ENCODE measurements around the gene IRF1.
"Not testable (repeated sequence)": the region's sequence is repeated elsewhere in the genome, so short reads cannot be mapped to it uniquely, and the experiment has no call there.

IRF1 gene

DNA sequence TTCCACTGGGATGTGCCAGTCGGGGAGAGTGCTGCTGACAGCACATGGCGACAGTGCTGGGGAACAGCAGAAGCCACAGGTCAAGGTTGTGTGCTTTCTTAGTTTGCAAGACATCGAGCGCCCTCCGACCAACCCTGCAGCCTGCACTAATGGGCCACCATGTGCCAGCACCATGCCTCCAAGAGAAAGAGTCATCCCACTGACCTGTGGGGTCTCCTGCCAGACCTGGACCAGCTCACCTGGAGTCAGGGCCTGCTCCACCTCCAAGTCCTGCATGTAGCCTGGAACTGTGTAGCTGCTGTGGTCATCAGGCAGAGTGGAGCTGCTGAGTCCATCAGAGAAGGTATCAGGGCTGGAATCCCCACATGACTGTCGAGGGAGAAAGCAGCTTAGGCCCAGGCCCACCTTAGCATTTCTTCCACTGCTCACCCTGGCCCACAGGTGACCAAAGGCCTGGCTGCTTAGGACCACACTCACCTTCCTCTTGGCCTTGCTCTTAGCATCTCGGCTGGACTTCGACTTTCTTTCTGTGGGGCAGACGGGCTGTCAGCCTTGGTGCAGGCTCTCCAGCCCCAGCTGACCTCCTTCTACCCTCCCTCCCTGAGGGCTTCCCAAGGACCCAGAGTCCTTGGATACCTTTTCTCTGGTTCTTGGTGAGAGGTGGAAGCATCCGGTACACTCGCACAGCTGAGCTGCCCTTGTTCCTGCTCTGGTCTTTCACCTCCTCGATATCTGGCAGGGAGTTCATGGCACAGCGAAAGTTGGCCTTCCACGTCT, 4.1 kb downstream of the IRF1 start:
- DNase-seq = no peak

DNA sequence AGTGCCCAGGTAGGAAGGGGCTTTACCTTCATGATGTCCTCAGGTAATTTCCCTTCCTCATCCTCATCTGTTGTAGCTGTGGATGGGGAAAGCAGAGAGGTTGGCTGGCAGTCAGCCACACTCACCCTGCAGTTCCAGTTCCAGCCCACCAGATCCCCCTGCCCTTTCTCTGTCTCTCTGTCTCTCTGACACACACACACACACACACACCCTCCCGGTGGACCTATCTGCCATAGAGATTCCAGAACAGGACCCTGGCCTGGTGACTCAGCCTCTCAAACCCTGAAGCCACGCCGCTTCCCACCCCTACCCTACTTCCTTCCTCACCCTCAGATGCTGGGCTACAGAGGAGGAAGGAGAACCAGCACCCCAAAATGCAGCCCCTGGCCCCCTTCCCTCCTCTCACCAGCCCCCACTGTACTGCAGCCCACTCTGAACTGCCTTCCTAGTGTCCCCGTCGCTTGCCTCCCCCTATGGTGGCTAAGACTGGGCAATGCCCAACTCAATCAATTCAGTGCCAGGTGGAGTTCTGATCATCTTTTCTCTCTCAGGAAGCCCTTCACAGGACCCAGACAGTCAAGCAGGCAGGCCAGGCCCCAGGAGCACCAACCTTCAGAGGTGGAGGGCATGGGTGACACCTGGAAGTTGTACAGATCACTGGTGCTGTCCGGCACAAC, 4.8 kb downstream of the IRF1 start:
- no peak for DNase-seq

DNA sequence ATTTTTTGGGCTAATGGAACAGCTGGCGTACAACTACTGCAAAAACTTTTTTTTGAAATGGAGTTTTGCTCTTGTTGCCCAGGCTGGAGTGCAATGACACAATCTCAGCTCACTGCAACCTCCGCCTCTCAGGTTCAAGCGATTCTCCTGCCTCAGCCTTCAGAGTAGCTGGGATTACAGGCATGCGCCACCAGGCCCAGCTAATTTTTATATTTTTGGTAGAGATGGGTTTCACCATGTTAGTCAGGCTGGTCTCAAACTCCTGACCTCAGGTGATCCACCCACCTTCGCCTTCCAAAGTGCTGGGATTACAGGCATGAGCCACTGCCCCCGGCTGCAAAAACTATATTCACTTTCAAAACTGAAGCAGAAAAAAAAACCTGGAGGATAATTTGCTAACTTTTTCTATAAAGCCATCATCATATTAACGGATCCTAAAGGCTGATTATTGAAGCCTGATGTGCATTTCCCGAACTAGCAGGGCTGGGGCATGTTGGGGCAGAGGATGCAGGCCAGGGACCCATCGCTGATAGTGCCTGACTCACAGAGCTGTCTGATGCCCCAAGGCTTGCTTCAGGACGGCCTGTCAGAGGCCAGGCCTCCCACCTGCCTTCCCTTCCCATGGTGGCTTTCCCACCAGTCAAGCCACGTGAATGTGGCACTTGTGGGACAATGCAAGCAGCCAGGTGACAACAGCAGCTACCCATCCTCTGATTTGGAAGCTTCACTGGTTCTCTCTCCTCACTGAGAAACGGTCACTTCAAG, 5.5 kb downstream of the IRF1 start:
- DNase-seq = not testable (repeated sequence)

DNA sequence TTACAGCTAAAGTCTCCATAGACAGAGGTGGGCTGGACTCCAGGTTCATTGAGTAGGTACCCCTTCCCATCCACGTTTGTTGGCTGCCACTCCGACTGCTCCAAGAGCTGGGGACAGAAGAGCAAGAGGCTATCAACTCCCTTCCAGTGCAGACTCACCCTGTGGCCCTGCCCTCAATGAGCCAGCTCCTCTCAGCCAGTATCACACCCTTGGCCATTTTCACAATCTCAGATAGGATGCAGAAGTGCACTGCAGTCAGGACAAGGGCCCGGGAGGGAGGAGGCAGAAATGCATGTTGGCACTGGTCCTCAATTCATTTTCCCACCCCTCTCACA, 6.2 kb downstream of the IRF1 start:
- DNase-seq = no peak

DNA sequence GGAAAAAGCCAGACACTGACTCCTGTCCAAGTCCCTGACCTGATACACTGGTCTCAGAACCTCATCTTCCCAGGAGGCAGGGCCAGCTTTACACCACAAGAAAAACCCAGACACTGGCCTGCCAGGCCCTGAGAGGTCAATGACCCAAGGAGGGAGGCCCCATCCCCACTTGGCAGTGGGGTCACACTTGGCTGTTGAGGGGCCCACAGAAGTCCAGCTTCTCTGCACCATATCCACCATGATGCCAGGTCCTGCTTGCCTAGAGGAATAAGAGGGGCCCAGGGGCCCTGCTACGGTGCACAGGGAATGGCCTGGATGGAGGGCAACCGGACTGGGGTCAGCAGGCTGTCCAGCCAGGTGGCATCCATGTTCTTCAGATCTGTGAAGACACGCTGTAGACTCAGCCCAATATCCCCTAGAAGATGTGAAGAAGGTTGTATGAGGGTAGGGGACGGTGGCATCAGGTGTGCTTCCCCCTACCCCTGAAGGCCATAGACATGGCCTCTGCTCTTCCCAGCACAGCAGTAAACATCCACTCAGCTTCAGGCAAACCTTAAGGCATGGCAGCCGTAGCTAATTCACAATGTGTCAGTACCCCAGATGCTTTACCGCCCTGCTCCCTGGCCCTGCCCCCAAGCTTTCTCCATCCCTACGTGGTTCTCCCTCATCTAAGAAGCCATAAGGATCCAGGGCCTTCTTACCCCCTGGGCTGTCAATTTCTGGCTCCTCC, 6.7 kb downstream of the IRF1 start:
- DNase-seq = no peak

DNA sequence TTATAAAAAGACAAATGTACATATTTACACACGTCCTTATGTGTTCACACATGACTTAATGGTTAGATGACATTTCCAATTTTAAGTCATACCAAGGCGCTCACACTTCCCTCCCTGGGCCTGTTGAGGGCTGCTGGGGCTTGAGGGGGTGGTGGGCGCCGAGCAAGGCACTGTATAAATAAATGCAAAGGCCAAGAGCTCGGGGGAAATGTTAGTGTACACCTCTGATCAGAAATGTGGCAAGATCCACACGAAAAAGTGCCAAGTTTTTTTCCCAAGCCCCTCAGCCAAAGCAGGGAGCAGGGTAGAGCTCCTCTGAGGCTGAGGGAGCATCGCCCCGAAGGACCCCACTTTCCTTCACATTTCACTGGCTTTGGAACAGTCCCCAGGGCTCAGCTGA, 7.5 kb downstream of the IRF1 start:
- DNase-seq = no peak

DNA sequence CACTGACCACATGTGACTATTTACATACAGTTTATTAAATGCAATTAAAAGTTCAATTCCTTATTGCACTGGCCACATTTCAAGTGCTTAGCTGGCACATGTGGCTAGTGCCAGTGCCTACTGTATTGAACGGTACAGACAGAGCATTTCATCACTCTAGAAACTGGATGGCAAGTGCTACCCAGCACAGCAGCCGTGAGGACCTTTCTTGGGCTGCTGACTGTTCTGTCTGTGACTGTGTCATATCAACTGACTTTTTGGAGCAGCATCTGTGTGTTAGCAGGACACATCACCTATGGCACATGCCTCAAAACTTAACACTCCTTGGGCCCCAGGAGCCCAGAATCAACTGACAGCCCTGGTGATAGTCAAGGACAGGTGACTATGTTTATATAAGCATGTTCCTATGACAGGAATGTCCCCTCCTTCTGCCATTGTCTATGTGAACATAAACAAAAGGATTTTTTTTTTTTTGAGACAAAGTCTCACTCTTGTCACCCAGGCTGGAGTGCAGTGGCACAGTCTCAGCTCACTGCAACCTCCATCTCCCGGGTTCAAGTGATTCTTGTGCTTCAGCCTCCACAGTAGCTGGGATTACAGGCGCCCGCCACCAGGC, 8.9 kb downstream of the IRF1 start:
- no peak for DNase-seq

DNA sequence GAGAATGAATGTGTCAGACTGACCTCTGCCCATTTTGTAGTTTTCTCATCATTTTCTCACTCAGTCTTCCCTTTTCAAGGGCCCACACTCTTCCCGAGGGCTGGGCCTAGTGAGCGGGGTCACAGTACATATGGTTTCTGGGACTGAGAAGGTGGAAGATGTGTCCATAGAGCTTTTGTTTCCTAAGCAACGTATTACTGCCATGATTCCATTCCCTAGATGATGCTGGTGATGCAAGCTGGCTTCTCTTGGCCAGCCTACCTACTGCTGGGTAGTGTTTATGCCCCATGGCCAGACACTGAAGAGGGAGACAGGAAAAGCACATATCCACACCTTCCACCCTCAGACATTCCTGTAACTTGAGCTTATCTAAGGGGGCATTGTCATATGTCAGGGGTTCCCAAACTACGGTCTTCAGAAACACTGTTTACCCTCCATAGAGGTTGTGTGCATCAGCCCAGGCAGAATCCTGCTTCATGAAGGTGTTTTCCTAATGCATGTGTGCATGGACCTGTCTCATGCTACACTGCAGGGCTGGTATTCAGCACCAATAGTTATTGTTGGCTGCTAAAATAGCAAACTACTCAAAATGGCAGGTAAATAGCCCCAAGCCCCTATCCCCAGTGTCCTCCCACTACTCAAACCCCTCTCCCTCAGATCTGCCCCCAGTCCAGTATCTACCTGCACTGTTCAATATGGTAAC, 9.5 kb downstream of the IRF1 start:
- no peak for DNase-seq

DNA sequence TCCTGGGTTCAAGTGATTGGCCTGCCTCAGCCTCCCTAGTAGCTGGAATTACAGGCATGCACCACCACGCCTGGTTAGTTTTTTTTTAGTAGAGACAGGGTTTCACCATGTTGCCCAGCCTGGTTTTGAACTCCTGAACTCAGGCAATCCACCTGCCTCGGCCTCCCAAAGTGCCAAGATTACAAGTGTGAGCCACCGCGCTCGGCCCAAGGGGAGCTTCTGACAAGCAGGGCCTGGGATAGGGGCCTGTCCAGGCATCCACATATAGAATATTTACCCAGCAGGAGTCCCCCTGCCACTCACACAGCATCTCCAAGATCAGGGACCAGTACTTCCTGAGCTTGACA, 10.1 kb downstream of the IRF1 start:
- no peak for DNase-seq

DNA sequence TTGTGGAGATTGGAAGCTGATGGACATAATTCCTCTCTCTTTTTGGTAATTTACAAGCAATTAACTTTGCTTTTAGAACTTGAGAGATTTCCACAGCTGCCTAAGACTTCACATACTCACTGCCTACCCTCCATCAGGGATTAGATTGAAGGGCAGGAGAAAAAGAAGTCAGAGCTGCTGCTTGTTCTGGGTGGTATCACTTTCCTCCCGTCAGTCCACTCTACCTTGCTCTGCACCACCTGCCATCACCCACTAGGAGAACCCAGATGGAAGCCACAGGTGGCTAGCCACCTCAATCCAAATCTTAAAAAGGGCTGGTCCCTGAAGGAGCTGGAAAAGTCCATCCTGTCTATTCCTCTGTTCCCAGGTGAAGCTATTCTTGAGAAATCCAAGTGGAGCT, 10.5 kb downstream of the IRF1 start:
- DNase-seq = no peak

DNA sequence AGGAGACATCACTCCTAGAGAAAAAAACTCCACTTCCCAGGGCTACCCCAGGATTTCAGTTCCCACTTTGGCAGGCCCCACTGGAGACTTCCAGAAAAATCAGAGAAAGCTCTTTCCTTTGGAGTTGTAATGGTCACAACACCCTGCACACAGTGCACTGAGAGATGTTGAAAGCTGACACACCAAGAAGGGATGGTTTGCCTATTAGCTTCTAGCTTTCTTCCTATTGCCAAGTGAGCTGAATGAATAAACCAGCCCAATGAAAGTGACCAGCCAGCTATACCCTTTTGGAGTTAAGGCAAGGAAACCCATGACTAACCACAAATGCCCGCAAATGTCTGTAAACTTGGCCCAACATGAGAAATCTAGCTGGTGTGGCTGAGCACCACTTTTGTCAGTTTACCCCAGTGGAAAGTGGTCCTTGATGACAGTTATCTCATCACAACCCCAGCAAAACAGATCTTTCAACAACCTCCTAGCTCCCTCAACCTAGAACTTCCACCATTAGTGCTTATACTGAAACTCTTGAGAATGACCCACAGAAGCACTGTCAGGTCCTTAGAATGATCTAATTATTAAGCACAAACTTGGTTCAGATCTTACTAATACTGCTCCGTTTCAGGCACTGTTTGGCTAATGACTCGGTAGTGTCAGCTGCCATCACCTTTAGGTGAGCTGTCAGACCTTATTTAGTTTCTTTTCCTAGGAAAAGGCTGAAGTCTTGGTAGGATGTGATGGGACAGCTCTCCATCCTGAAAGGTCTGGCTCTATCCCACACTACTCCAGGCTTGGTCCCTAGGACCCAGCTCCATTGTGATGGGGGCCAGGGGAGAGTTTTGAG, 11.2 kb downstream of the IRF1 start:
- DNase-seq = no peak

DNA sequence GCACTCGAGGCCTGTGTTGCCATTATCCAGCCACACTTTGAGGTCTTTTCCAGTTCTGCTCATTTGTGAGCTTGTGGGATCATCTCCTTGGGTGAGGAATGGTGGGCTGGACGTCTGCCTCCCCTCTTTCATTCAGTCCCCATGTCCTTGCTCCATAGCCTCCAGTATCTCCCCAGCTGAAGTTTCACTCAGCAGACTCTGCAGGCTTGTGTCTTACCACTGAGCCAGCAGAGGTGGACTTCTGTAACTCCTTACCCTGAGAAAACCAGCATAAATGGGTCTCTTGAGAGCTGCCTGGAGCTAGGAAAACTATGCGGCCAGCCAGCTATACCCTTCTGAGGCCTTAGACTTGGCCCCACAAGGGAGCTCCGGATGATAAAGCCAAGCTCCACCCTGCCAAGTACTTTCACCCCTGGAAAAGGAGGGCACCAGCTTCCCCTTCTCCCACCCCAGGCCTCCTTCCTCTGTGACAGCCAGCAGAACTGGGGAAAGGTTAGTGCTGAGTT, 12.2 kb downstream of the IRF1 start:
- no peak for DNase-seq

DNA sequence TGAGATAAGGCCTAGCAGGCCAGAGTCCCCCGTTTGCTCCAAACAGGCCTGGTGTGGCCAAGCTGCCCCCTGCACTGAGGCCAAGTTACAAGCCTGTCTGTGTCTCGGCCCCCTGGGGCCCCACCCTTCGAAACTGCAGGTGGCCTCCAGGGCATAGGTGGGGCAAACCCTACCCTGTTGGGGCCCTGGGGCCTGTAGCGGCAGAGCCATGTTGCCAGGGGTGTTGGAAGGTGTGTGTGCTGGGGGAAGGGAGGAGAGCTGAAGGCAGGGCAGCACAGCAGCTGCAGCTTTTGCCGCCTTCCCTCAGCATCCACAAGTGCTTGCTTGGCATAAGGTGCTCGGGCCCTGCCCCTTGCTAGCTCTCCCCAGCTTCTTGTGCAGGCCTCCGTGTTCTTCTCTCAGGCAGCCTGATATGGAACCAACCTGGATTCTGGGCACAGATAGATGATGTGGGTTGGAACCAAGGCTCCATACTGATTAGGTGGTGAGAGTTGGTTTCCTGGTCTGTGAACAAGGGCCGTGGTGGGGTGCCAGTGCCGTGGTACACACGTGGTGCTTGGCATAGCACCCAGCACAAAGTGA, 12.7 kb downstream of the IRF1 start:
- DNase-seq = no peak

DNA sequence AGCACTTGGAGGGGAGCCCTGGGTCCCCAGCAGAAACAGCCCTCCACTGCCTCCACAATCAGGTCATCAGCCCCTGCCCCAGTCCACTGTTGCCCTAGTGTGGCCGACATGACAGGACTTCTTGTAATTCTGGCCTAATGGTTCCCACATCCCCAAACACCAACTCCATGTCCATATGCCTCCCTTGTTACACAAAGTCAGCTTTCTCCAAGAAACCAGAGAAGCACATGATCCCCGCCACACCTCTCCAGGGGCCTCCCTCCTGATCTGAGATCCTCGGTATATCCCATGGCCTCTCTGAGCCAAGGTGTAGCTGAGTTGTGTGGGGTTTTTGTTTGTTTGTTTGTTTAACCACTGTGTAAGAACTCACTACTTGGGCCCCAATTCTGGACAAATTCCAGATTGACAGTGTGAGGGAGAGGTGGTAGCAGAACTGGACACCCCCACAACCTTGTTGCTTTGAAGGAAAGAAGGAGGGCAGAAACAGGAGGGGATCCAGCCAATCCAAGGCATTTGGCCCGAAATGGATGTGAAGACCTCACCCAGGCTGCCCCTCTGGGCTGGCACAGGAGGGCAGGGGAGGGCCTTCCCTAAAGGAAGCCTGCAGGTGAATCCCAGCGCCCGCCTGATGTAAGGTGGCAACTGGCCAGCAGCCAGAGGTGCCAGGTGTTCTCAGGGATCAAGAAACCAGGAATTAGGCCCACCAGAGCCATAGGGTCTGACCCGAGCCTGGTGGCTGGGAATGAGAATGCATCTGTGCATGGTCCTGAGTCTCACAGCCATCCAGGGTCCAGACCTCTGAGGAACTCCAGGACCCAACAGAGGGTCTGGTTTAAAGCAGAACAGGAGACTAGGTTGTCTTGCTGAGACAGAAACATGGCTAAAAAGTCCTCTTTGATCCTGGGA, 13.4 kb downstream of the IRF1 start:
- DNase-seq = no peak

DNA sequence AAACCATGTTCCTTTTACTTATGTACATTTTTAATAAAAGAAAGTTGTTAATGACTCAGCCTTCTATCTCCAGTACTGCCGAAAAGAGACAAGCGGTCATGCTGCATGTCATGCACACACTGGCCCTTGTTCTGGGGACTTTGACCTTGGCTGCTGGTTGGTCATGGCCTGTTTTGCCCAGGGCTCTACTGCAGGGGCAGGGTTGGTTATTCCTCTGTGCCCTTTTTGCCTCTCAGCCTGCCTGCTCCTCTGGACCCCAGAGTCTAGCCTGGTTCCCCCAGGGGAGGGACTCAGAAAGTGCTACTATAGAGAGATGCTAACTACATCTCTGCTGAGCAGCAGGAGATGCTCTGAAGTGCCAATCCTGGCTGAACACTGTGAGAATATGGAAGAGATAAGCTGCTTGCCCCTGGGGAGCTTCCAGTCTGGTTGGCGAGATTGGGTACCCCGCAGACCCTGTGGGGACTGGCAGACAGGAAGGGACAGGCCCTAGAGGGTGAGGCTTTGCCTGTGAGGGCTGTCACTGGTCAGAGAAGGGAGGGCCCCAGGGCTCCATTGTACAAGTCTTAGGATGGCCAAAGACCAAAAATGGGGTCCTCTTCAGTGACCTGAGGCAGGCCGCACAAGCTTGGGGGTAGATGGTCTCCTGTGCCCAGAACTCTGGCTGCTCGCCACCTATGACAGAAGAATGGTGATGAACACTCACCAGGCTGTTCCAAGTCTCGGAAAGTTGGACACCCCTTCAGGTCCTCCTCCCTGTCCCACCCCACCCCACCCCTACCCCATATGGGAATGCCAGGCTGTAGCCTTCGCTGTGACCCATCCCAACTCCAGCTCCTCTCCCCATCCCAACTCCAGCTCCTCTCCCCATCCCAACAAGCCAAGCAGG, 14.3 kb downstream of the IRF1 start:
- DNase-seq = no peak

DNA sequence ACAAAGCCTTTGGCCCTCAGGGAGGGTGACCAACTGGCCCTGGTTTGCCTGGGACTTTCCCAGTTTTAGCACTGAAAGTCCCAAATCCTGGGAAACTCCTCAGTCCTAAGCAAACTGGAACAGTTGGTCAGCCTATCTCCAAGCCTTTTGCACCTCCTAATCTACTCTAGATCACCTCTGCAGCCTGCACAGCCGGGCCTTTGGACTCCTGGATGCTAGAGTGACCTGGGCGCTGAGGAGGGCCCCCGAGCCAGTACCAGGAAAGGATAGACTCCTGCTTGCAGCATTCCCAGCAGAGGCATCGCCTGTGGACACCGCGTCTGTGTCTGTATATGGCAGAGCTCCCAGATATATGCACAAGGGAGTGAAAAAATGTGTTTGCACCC, 15.1 kb downstream of the IRF1 start:
- no peak for DNase-seq

DNA sequence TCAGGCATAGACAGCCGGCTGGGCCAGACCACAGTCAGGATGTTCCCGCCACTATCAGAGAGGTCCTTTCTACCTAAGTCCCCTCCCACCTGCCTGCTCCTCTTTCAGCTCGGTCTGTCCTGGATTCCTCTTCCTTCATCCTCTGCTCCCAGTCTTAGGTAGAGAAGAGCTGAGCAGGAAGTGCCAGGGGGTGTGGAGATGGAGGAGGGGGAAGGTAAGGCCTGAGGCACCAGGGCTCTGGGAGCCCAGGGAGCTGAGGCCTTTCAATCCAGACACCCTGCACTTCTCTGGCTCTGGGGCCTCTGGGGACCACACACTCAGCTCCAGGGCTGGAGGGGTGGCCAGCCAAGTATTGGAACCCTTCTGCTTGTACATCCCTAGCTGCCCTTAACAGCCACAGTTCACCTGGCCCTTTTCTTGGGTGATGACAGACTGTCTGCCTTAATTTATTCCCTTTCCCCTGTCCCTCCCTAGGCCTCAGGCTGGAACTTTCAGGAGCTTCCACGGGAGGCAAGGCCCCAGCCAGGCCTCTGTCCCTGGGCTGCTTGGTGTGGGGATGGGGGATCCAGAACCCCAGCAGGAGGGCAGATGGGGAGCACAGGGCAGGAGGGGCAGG, 15.6 kb downstream of the IRF1 start:
- no peak for DNase-seq

Data from right kidney (tissue), 1 donor.